Epithelial cell of proximal tubule (primary cell): Measurements from ENCODE around the gene LRIG1. TPM values are rescaled to one million over a fixed set of nuclear protein-coding genes. Genes with fewer than 3 reads are reported as not detected.

Source experiments
- DNase-seq: peaks from one replicate; pipeline ENCODE4 v3.0.0-alpha.2; 2011; ENCODE audit warnings: low read depth
- H3K4me3 ChIP-seq: 2 replicates; pipeline ENCODE4 v1.5.1; 2011; ENCODE audit warnings: low read depth, mild to moderate bottlenecking, low read length
- total RNA-seq: library from RNA; depleted of rRNA; stranded (reverse); fragments of >200 nt; gene quantifications from 2 replicates; pipeline ENCODE4 v1.2.3, GENCODE V29; 2015
- TF ChIP-seq, protein P1 (sequence below): conservative IDR thresholded peaks from 2 replicates; pipeline ENCODE4 v1.5.1; 2012; ENCODE audit warnings: low read depth, mild to moderate bottlenecking, low read length

Gene LRIG1
- total RNA-seq, 1 donor from 2014 or later = 10.0 TPM

DNA sequence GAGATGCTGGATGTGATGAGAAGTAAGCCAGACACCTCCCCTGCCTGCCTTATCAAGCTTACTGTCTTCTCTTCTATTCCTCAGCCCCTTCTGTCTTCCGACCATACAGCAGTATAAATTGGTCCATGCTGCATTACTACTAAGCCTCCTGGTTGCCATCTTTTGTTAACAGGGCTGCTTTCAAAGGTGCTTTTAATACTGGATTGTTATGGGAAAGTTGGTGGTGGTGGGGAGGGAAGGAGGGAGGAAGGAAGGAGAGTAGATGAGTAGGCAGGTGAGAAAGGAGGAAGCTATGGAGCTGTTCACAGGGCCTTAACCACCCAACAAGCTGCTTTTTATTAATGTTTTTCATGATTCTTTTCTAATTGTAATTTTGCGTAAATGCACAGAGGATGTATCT, 165.2 kb downstream of the LRIG1 start:
- DNase-seq = no peak
- TF ChIP-seq, protein P1, sequence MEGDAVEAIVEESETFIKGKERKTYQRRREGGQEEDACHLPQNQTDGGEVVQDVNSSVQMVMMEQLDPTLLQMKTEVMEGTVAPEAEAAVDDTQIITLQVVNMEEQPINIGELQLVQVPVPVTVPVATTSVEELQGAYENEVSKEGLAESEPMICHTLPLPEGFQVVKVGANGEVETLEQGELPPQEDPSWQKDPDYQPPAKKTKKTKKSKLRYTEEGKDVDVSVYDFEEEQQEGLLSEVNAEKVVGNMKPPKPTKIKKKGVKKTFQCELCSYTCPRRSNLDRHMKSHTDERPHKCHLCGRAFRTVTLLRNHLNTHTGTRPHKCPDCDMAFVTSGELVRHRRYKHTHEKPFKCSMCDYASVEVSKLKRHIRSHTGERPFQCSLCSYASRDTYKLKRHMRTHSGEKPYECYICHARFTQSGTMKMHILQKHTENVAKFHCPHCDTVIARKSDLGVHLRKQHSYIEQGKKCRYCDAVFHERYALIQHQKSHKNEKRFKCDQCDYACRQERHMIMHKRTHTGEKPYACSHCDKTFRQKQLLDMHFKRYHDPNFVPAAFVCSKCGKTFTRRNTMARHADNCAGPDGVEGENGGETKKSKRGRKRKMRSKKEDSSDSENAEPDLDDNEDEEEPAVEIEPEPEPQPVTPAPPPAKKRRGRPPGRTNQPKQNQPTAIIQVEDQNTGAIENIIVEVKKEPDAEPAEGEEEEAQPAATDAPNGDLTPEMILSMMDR = no peak
- no peak overlapping the region for H3K4me3 ChIP-seq
